ENCODE measurements around the gene TULP3. TPM values are rescaled to one million over a fixed set of nuclear protein-coding genes. Genes with fewer than 3 reads are reported as not detected.

TULP3 gene
- total RNA-seq, 2 donors from 2014 or later: 6.9 to 7.8 TPM

DNA sequence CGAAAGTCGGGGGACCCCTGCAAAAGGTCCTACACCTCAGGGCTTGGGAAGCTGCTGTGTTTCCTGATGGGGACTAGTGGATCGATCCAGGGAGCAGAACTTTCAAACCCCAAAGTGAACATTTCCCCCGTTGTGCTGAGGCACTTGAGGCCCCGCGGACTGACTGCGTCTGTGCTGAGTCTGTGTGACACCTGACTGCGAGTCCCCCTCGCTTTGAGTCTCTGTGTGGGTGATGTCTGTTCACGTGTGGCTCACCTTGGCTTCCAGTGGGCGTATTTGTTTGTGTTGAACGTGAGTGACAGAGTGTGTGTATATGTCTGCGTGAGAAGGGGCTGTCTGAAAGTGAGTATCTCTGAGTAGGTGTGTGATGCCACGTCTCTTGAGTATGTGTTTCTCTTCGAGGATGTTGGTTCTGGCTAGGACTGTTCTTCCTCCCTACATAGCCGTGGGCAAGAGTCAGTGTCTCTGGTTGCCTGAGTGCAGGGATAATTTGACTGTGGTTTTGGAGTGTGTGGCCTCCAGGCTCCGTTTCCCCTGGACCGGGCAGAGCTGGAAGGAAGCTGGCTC, 69.8 kb downstream of the TULP3 start:
- 6 to 15% methylated on average over 7 to 18 of the region's 18 CpGs for WGBS, 2 donors
- intact Hi-C loops (cut with DNase I): loop anchor here (10.0 kb wide), 1 partner anchor 74 kb away; no protein-coding TSS in a partner anchor
- Histone ChIP-seq H3K4me1 (peaks cover 53% of the 10 kb centered on the region), H3K4me3 (peak overlapping the region; percentile 22 to 36), H3K27ac (peak overlapping the region; percentile 90 to 95 (median 93)), H3K36me3 (replicated peaks in 1 of 2; ENCODE audit: insufficient read depth in 1 of 2, low read depth in 2 of 2) (peaks cover 0 to 3% of the 10 kb centered on the region in 2 donors), H3K27me3 (no peaks in the 10 kb centered on the region), H3K9me3 (no peaks in the 10 kb centered on the region)
- DNase-seq (peak in 1 of 4 donors; percentile 34), ATAC-seq (no peak)
- TF ChIP-seq POLR2A (IDR thresholded peaks at IDR 0.05): no peak
- TF ChIP-seq, protein P1, sequence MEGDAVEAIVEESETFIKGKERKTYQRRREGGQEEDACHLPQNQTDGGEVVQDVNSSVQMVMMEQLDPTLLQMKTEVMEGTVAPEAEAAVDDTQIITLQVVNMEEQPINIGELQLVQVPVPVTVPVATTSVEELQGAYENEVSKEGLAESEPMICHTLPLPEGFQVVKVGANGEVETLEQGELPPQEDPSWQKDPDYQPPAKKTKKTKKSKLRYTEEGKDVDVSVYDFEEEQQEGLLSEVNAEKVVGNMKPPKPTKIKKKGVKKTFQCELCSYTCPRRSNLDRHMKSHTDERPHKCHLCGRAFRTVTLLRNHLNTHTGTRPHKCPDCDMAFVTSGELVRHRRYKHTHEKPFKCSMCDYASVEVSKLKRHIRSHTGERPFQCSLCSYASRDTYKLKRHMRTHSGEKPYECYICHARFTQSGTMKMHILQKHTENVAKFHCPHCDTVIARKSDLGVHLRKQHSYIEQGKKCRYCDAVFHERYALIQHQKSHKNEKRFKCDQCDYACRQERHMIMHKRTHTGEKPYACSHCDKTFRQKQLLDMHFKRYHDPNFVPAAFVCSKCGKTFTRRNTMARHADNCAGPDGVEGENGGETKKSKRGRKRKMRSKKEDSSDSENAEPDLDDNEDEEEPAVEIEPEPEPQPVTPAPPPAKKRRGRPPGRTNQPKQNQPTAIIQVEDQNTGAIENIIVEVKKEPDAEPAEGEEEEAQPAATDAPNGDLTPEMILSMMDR (IDR thresholded peaks at IDR 0.05): no peak

DNA sequence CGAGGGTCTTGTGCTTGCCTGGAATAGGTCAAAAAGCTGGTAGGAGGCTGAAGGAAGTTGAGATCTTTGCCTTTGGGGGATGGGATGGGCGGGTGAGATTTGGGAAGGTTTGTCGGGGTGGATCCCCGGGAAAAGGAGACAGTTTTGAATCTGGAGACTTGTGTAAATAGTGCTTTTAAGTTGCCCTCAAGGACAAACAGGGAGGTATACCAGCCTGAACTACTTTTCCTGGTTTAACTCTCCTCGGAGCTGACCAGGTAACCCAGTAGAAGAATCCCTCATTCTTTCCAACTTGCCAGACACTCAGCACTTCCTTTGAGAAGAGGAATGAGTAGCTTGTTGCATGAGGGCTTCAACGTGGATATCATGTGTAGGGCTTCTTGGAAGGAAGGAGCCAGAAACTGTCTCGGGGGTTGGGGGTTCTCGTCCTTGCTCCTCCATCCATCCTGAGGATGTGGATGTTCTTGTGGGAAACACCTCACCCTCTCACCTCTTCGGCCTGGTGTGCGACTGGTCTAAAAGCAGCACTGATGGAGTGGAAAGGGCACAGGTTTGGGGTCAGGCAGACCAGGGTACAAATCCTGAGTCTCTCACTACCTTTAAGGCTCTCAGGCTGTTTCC, 70.4 kb downstream of the TULP3 start:
- peak overlapping the region; percentile 90 to 95 (median 93) for H3K27ac ChIP-seq
- no peak for TF ChIP-seq POLR2A (IDR thresholded peaks at IDR 0.05)
- TF ChIP-seq, protein P1 (IDR thresholded peaks at IDR 0.05): no peak

DNA sequence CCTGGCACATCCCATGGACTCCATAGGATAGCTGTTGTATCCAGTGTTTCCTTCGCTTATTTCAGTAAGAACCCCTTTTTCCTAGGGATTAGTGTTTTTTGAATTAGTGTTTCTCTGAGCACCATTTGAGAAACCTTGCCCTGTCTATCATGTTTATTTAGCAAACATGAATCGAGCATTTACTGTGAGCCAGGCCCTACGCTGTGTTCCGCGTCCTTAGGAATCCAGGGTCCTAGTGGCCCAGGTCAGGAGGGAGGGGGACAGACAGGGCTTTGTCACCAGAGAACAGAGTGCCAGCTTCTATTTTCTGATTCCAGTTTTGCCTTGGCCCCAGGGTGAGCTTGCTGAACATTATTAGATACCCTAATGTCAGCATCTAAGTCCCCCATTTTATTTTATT, 71.0 kb downstream of the TULP3 start:
- H3K36me3 ChIP-seq (replicated peaks in 1 of 2; ENCODE audit: insufficient read depth in 1 of 2, low read depth in 2 of 2): peaks cover 0 to 3% of the 10 kb centered on the region in 2 donors
- intact Hi-C loops (cut with DNase I): loop anchor here (10.0 kb wide), 1 partner anchor 73 kb away; no protein-coding TSS in a partner anchor
- no peaks in the 10 kb centered on the region for H3K9me3 ChIP-seq
- peak overlapping the region in 3 of 4 donors; percentile 90 to 95 (median 92) for H3K27ac ChIP-seq
- no peak for TF ChIP-seq POLR2A (IDR thresholded peaks at IDR 0.05)
- TF ChIP-seq, protein P1 (IDR thresholded peaks at IDR 0.05): no peak
- H3K27me3 ChIP-seq: no peaks in the 10 kb centered on the region
- ATAC-seq (no peak), DNase-seq (no peak)
- H3K4me1 ChIP-seq: peaks cover 53% of the 10 kb centered on the region
- 50 to 61% methylated on average over 5 of the region's 5 CpGs for WGBS, 2 donors
- H3K4me3 ChIP-seq: no peak overlapping the region

More for the DNA sequence above, 70.4 kb downstream of the TULP3 start:
- Histone ChIP-seq H3K36me3 (replicated peaks in 1 of 2; ENCODE audit: insufficient read depth in 1 of 2, low read depth in 2 of 2) (peaks cover 0 to 3% of the 10 kb centered on the region in 2 donors), H3K4me3 (no peak overlapping the region), H3K9me3 (no peaks in the 10 kb centered on the region), H3K27me3 (no peaks in the 10 kb centered on the region), H3K4me1 (peaks cover 53% of the 10 kb centered on the region)
- ATAC-seq (no peak), DNase-seq (no peak)
- 37 to 41% methylated on average over 10 of the region's 10 CpGs for WGBS, 2 donors
- intact Hi-C loops (cut with DNase I): loop anchor here (10.0 kb wide), 1 partner anchor 74 kb away; no protein-coding TSS in a partner anchor

DNA sequence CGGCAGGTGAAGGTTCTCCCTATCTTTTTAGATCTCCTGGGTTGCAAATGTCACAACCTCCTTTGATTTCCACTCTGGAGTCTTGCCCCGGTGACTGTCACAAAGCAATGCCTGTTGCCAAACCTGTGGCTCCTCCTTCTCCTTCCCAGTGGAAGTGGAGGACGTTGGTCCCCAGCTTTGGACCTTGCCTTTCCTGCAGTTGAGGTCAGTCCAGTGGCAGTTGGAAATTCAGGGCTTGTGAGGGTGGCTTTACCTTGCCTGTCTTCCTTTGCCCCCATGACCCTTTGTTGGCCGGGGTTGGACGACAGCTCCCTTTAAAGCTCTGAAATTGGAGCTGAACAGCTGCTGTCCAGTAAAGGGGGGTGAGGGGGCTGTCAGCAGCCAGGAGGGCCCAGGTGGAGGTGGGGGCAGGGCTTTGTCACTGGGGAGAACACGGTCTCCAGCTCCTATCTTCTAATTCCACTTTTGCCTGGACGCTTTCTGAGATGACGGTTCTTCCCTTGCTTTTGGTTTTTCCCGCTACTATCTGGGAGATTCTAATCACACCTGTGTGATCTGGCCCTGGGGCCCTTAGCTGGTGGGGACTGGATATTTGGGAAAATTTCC, 72.6 kb downstream of the TULP3 start:
- Histone ChIP-seq H3K9me3 (no peaks in the 10 kb centered on the region), H3K4me3 (no peak overlapping the region), H3K36me3 (replicated peaks in 1 of 2; ENCODE audit: insufficient read depth in 1 of 2, low read depth in 2 of 2) (peaks cover 0 to 3% of the 10 kb centered on the region in 2 donors), H3K27me3 (no peaks in the 10 kb centered on the region), H3K4me1 (peaks cover 43% of the 10 kb centered on the region), H3K27ac (peak overlapping the region; percentile 10 to 54 (median 41))
- TF ChIP-seq, protein P1 (IDR thresholded peaks at IDR 0.05): no peak
- no peak for TF ChIP-seq POLR2A (IDR thresholded peaks at IDR 0.05)
- WGBS, 2 donors: 37 to 45% methylated on average over 9 of the region's 9 CpGs
- ATAC-seq (no peak), DNase-seq (peak; percentile 45 to 65 (median 60))
- intact Hi-C loops (cut with DNase I): loop anchor here (10.0 kb wide), 1 partner anchor 72 kb away; no protein-coding TSS in a partner anchor
